Transverse colon (tissue), 4 donors: Measurements from ENCODE around the gene GCM1. TPM values are rescaled to one million over a fixed set of nuclear protein-coding genes. Genes with fewer than 3 reads are reported as not detected.

Source experiments
- DNase-seq: peaks from one replicate; pipeline ENCODE4 v3.0.0-alpha.2; 2019
- H3K27ac ChIP-seq, 4 donors: fragments of 200-600 bp; sonication (generic); 2 replicates each; pipeline ENCODE4 v1.5.1; 2016 to 2018; ENCODE audit warnings: inconsistent platforms in 4 of 4
- H3K27me3 ChIP-seq: fragments of 200-600 bp; sonication (generic); 2 replicates; pipeline ENCODE4 v1.5.1; 2017; ENCODE audit warnings: inconsistent platforms
- H3K36me3 ChIP-seq, 4 donors: fragments of 200-600 bp; sonication (generic); 2 replicates each; pipeline ENCODE4 v1.5.1; 2017 to 2019; ENCODE audit warnings: inconsistent platforms in 4 of 4
- H3K4me1 ChIP-seq, 4 donors: fragments of 200-600 bp; sonication (generic); 2 replicates each; pipeline ENCODE4 v1.5.1; 2017 to 2020; ENCODE audit warnings: inconsistent platforms in 4 of 4
- H3K4me3 ChIP-seq, 4 donors: fragments of 200-600 bp; sonication (generic); 1 replicate in 1 of 4; 2 replicates in 3 of 4; pipeline versions ENCODE4 v1.5.1 to v1.6.1; 2017 to 2019; ENCODE audit warnings: inconsistent platforms in 4 of 4
- H3K9me3 ChIP-seq, 2 donors: fragments of 200-600 bp; sonication (generic); 2 replicates each; pipeline ENCODE4 v1.5.1; 2017 to 2019; ENCODE audit warnings: inconsistent platforms in 2 of 2
- EP300 ChIP-seq: sonication (generic); formaldehyde crosslinking; IDR thresholded peaks from one replicate; pipeline ENCODE4 v1.6.1; 2017; ENCODE audit warnings: antibody characterized with exemption, low read depth
- POLR2A ChIP-seq: fragments of 450-650 bp; IDR thresholded peaks from one replicate; pipeline ENCODE4 v1.6.1; 2016; ENCODE audit warnings: antibody characterized with exemption, mild to moderate bottlenecking, moderate library complexity
- POLR2AphosphoS5 ChIP-seq, 3 donors: sonication (generic); formaldehyde crosslinking; IDR thresholded peaks; one replicate each; pipeline ENCODE4 v1.6.1; 2016; ENCODE audit warnings: antibody characterized with exemption in 3 of 3
- WGBS, 2 donors: methylation state at CpG; one replicate each; pipeline ENCODE4 v1.1.5; 2018; ENCODE audit warnings: low coverage in 1 of 2; 5-methylcytosine and 5-hydroxymethylcytosine counted together
- in situ Hi-C, 4 donors: fragments of 200-750 bp; cut with MboI; loops; one replicate each; pipeline versions ENCODE4 v1.15.0 to v1.15.1; 2017; ENCODE audit warnings: low sequenced_read_pairs in 3 of 4, low pct_ligation_motif_present in 1 of 4, low pct_unique_long_range_greater_than_20kb in 1 of 4
- intact Hi-C: fragments of 100-400 bp; cut with DNase I; formaldehyde crosslinking; loops from one replicate; pipeline ENCODE4 v1.15.1; 2023; ENCODE audit warnings: low total_unique reads
- total RNA-seq, 4 donors: library from RNA; depleted of rRNA; stranded (reverse); fragments of >200 nt; gene quantifications; one replicate each; pipeline ENCODE4 v1.1.0, GENCODE V29; 2016
- TF ChIP-seq, protein P1 (sequence below), 5 experiments: fragments of 200-600 bp in 3 of 5; fragments of 450-650 bp in 2 of 5; sonication (generic) in 3 of 5; IDR thresholded peaks; 1 replicate in 2 of 5; 2 replicates in 3 of 5; pipeline ENCODE4 v1.5.1; 2016 to 2017; ENCODE audit warnings: antibody characterized with exemption in 5 of 5, inconsistent platforms in 3 of 5, mild to moderate bottlenecking in 2 of 5, moderate library complexity in 1 of 5

The GCM1 gene
- total RNA-seq, 4 donors from 2014 or later = 0.32 TPM; not detected in 3

DNA sequence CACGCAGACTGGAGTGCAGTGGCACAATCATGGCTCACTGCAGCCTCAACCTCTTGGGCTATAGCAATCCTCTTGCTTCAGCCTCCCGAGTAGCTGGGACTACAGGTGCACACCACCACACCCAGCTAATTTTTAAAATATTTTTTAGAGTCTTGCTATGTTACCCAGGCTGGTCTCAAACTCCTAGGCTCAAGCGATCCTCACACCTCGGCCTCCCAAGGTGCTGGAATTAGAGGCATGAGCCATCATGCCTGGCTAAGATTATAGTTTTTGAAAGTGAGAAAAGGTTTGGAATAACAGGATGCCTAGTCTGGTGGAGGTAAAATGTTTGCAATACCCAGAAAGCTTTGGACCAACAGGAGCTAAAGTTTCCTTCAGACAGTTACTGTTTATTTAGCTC is 23.4 kb downstream of the GCM1 start:
- Histone ChIP-seq H3K4me3 (no peak overlapping the region), H3K27me3 (no peaks in the 10 kb centered on the region), H3K36me3 (no peaks in the 10 kb centered on the region), H3K4me1 (peaks cover 0 to under 1% (median 0%) of the 10 kb centered on the region in 4 donors), H3K27ac (no peak overlapping the region), H3K9me3 (no peaks in the 10 kb centered on the region)
- in situ Hi-C loops (no loop called here), intact Hi-C loops (no loop called here)
- TF ChIP-seq, protein P1, sequence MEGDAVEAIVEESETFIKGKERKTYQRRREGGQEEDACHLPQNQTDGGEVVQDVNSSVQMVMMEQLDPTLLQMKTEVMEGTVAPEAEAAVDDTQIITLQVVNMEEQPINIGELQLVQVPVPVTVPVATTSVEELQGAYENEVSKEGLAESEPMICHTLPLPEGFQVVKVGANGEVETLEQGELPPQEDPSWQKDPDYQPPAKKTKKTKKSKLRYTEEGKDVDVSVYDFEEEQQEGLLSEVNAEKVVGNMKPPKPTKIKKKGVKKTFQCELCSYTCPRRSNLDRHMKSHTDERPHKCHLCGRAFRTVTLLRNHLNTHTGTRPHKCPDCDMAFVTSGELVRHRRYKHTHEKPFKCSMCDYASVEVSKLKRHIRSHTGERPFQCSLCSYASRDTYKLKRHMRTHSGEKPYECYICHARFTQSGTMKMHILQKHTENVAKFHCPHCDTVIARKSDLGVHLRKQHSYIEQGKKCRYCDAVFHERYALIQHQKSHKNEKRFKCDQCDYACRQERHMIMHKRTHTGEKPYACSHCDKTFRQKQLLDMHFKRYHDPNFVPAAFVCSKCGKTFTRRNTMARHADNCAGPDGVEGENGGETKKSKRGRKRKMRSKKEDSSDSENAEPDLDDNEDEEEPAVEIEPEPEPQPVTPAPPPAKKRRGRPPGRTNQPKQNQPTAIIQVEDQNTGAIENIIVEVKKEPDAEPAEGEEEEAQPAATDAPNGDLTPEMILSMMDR (IDR thresholded peaks at IDR 0.05) = no peak
- TF ChIP-seq EP300 (no peak), POLR2A (no peak), POLR2AphosphoS5 (IDR thresholded peaks at IDR 0.05) (no peak)
- DNase-seq = no peak
- 84 to 89% methylated on average over 4 of the region's 4 CpGs for WGBS, 2 donors

DNA sequence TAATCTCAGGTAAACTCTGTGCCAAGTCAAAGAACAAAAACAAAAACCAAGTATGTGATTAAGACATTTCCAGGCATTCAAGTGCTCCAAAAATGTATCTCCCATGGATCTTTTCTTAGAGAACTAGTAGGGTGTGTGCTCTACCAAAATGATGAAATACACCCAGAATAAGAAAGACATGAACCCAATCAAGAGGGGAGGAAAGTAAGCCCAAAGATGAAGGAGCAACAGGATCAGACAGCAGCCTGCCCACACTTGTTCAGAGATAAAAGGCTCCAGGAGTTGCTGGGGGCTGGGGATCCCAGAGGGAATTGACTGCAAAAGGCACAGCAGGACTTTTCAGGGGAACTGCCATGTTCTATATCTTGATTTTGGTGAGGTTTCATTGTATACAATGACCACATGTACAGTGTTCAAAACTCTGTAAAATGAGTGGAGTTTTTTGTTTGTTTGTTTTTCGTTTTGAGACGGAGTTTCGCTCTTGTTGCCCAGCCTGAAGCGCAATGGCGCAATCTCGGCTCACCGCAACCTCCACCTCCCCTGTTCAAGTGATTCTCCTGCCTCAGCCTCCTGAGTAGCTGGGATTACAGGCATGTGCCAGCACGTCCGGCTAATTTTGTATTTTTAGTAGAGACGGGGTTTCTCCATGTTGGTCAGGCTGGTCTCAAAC is 24.4 kb downstream of the GCM1 start:
- Histone ChIP-seq H3K9me3 (no peaks in the 10 kb centered on the region), H3K36me3 (no peaks in the 10 kb centered on the region), H3K4me1 (peaks cover 0 to 7% (median 2%) of the 10 kb centered on the region in 4 donors), H3K4me3 (no peak overlapping the region), H3K27me3 (no peaks in the 10 kb centered on the region), H3K27ac (no peak overlapping the region)
- 91 to 93% methylated on average over 4 to 10 of the region's 10 CpGs for WGBS, 2 donors
- in situ Hi-C loops = no loop called here
- TF ChIP-seq EP300 (no peak), POLR2A (no peak), POLR2AphosphoS5 (IDR thresholded peaks at IDR 0.05) (no peak)
- TF ChIP-seq, protein P1 (IDR thresholded peaks at IDR 0.05) = no peak
- intact Hi-C loops = no loop called here
- no peak for DNase-seq

DNA sequence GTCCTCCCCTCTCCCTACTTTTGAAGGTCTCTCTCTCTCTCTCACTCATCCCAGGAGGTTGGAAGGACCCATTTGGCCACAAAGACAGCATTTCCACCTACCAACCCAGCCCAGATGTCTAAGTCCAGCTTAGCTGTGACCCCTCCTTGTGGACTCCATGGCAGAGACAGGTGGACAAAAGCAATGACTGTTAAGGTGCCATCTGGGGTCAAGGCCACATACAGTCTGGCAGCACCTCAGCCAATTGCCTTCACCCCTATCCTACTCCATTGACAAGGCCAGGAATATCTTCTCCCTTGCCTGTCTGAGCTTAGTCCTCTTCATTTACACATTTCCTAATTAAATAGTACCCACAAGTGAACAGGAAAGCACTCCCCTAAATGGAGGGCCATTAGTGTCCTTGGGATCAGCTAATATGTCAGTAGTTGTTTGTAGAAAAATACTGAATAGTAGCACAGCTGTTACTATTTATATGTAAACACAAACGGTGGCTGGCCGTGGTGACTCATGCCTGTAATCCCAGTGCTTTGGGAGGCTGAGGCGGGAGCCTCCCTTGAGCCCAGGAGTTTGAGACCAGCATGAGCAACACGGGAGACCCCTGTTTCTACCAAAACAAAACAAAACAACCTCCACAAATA is 28.8 kb downstream of the GCM1 start:
- no peaks in the 10 kb centered on the region for H3K36me3 ChIP-seq
- intact Hi-C loops = no loop called here
- H3K4me3 ChIP-seq = no peak overlapping the region
- TF ChIP-seq EP300 (no peak), POLR2A (no peak), POLR2AphosphoS5 (IDR thresholded peaks at IDR 0.05) (no peak)
- TF ChIP-seq, protein P1 (IDR thresholded peaks at IDR 0.05) = no peak
- H3K9me3 ChIP-seq = no peaks in the 10 kb centered on the region
- 35% methylated on average over 4 of the region's 4 CpGs; no CpG with 5 or more reads in 1 of the 2 donors for WGBS, 2 donors
- H3K27me3 ChIP-seq = no peaks in the 10 kb centered on the region
- peaks cover 0 to 10% (median 5%) of the 10 kb centered on the region in 4 donors for H3K4me1 ChIP-seq
- peak; percentile 20 for DNase-seq
- peak overlapping the region; percentile 17 to 59 (median 49) for H3K27ac ChIP-seq
- in situ Hi-C loops = no loop called here

DNA sequence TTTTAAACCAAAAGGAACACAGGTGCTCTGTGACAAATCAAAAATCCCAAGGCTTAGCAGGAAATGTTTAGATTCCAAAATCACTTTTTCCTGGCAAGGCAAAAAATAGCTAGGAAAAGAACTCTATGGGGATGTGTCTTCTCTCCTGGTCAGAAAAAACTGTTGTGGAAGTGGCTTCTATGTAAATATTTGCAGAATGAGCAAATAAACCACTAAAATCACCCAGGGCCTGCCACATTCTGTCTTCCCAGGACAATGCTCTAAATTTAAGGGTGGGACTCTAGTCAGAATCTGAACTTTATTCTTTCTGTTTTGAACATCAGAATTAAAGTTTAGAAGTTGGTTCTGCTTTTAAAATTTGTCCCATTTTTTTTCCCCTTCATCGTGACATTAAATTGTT is 29.3 kb downstream of the GCM1 start:
- Histone ChIP-seq H3K27ac (peak overlapping the region; percentile 17 to 59 (median 49)), H3K4me1 (peaks cover 0 to 10% (median 5%) of the 10 kb centered on the region in 4 donors), H3K36me3 (no peaks in the 10 kb centered on the region), H3K4me3 (no peak overlapping the region), H3K27me3 (no peaks in the 10 kb centered on the region), H3K9me3 (no peaks in the 10 kb centered on the region)
- DNase-seq = no peak
- WGBS, 2 donors = 67 to 83% methylated on average over 1 of the region's 1 CpG
- in situ Hi-C loops = no loop called here
- intact Hi-C loops = no loop called here
- TF ChIP-seq POLR2A (no peak), EP300 (no peak), POLR2AphosphoS5 (IDR thresholded peaks at IDR 0.05) (no peak)
- TF ChIP-seq, protein P1 (IDR thresholded peaks at IDR 0.05) = no peak
